VCaP (cell line): ENCODE data around the gene ATRAID.
"Not testable (repeated sequence)": the region's sequence is repeated elsewhere in the genome, so short reads cannot be mapped to it uniquely, and the experiment has no call there.

Experiments
- H3K27ac ChIP-seq: fragments of 450-650 bp; 2 replicates; pipeline ENCODE4 v1.5.1; 2017
- CTCF ChIP-seq: fragments of 450-650 bp; conservative IDR thresholded peaks from 2 replicates; pipeline ENCODE4 v1.5.1; 2017; ENCODE audit warnings: mild to moderate bottlenecking, moderate library complexity

ATRAID gene

DNA sequence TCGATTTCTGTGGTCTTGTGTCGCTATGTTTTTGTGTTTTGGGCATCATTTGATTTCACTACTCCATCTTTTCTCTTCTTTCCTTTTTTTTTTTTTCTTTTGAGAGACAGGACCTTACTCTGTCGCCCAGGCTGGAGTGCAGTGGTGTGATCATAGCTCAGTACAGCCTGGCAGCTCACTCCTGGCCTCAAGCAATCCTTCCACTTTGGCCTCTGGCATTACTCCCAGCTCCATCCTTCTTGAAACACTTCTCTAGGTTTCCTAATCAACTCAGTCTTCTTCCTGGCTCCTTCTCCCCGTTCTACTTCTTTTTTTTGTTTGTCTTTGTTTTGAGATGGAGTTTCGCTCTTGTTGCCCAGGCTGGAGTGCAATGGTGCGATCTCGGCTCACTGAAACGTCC, 36.5 kb upstream of the ATRAID start:
- TF ChIP-seq CTCF = no peak
- no peak overlapping the region for H3K27ac ChIP-seq

- H3K27ac ChIP-seq = not testable (repeated sequence)
Measured at GRCh38 chr2:27175781-27176180, 36.1 kb upstream of the ATRAID start.

- no peak overlapping the region for H3K27ac ChIP-seq
- TF ChIP-seq CTCF = no peak
Measured at GRCh38 chr2:27177441-27178351, 34.1 kb upstream of the ATRAID start.

- no peak overlapping the region for H3K27ac ChIP-seq
- no peak for TF ChIP-seq CTCF
Measured at GRCh38 chr2:27178469-27178868, 33.4 kb upstream of the ATRAID start.

DNA sequence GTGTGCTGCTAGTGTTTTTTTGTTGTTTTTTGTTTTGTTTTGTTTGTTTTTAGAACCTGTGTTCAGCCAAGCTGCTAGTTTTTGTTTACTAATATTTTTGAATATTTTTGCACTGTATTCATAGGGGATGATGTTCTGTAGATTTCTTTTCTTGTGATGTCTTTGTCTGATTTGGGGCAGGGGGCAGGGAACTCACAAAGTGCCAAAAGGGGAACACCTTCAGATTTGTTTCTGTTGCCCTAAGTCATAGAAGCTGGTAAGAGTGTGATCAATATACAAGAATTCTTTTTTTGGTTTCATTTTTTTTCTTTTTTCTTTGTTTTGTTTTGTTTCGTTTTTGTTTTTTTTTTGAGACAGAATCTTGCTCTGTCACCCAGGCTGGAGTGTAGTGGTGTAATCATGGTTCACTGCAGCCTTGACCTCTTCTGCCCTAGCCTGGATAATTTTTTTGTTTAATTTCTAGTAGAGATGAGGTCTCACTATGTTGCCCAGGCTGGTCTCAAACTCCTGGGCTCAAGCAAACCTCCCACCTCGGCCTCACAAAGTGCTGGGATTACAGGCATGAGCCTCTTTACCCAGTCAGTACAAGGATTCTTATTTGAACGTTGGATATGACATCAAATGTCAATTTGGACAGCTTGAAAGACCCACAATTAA, 32.4 kb upstream of the ATRAID start:
- H3K27ac ChIP-seq = no peak overlapping the region
- TF ChIP-seq CTCF = no peak

DNA sequence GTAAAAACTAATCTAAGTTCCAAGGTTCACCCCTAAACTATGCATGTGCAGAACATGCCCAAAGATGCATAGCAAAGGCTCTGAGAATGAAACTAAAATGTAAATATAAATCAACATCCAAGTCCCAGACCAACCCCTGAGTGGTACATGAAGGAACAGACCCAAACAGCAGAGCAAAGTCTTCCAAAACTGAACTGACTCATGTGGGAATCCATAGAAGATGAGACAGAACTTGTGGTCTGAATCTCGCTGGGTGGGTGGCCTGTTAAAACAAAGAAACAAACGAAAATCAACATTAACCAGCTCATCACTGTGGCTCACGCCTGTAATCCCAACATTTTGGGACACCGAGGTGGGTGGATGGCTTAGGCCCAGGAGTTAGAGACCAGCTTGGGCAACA, 29.5 kb upstream of the ATRAID start:
- H3K27ac ChIP-seq = no peak overlapping the region
- no peak for TF ChIP-seq CTCF

DNA sequence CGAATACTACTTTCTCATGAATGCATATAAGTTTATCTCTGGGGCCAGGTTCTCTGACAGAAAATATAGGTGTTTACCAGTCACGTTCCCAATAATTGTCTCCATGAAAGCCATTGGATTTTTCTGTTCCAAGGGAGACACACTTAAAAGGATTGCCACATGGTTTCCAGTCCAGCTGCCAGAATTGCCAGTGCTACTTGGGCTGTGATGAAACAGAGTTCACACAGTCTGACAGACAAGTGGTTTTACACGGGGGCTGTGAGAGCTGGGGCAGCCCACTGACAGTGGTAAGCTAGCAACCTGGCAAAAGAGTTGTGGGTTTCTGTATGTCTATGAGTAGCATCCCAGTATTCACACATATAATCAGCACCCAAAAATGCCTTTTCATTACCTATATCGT, 27.7 kb upstream of the ATRAID start:
- no peak overlapping the region for H3K27ac ChIP-seq
- no peak for TF ChIP-seq CTCF
